NCI-H187 treated with DMSO at 0.1 percent for 48 hours (cell line): Measurements from ENCODE around the gene LEP.
"Not testable (repeated sequence)": the region's sequence is repeated elsewhere in the genome, so short reads cannot be mapped to it uniquely, and the experiment has no call there.

Experiments used
- DNase-seq: peaks from one replicate; lab custom pipeline; 2025; lab: John Stamatoyannopoulos, UW

Gene LEP

DNA sequence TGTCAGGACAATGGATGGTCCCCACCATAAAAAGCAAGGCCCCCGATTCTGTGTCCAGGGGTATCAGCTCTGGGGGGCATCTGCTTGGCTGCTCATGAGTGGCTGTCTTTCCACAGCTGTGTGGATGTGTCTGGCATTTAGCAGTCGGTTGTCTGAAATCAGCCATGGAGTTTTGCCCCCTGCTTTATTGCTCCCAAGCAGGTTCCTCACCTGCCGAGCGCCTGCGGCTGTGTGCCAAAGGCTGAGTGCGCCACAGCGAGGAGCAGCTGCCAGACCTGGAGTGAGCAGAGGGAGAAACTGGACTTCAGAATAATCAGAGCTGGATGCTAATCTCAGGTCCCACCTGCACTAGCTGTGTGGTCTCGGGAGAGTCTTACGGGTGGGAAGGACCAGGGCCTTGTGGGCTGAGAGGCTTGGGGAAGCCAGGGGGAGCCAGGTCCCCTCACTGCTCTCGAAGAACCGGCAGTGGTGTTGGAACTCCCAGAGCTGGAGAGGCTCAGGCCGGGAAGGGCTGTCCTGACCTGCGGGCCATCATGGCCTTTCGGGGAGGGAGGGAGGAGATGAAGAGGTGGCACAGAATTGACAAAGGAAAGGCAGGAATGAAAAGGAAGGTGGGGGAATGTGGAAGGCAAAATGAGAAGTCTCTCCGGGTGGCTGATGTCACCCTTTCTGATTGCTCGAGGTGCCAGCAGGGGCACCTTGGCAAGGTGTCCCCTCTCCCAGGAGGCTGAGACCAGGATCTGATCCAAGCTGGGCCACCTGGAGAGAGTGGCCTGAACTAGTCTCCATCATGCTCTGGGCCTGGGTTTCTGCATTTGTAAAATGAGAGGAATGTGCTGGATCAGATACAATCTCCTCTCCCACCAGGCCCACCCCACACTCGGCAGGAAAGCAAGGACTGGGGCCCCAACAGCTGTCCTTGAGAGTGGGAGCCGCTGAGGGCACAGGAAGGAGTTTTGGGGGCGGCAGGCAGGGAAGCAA lies 30.2 kb upstream of the LEP start:
- DNase-seq = no peak

DNA sequence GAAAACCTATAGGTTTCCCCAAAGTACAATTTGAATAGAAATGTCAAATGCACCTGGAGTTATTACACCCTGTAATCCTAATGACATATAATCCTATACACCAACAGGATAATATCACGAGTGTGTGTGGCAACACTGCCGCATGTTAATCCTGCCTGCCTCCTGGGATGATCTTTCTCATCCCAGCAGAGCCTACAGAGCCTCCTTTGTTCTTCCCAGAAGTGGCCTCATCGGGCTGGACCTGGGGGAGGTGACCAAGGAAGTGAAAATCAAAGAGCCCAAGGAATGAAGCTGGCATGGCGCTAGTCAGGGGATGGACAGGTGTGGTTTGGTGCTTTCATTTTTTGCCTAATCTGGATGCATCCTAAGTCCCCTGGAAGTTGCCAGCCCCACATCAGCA lies 29.5 kb upstream of the LEP start:
- DNase-seq = no peak

DNA sequence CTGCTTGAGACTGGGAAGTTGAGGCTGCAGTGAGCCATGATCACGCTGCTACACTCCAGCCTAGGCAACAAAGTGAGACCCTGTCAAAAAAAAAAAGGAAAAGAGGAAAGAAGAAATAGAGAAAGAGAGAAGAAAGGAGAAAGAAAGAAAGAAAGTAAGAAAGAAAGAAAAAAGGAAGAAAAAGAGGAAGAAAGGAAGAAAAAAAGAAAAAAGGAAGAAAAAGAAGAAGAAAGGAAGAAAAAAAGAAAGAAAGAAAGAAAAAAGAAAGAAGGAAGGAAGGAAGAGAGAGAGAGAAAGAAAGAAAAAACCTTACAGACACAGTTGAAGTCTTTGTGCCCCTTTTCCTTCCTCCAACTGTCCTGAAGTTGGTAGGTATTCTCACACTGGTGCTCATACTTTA lies 26.6 kb upstream of the LEP start:
- DNase-seq = no peak

DNA sequence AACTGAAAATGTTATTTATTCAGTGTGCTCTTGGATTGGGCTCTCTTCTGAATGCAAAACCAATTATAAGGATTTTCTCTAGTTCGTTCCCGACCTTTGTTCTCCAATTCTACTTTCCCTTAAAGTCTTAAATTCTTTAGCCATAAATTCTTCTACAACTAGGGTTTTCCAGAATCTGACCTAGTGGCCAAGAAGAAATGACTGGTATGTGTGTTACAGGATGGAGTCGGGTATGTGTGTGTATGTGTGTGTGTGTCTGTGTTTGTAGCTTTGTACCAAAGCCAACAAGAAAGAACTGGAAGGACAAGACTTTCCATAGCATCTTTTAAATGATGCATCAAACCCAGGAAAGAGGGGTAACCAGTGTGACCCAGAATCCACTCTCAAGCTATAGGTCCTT lies 25.8 kb upstream of the LEP start:
- no peak for DNase-seq

DNA sequence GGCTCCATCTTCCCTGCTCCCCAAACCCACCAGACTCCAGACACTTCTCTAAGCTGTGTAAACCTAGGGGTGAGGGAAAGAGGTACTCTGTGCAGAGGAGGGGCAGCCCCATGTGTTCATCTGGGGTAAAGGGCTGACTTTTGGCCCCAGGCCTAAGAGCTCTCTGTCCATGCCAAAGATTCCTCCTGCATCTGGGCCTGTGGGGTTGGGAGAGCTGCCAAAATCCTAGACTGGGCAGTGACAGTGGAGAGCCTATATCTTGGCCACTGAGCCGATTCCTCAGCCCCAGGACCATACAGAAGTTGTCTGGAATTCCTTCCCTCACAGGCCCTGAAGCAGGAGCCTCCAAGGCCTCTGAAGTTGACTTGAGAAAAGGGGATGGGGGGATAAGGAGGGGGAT lies 25.3 kb upstream of the LEP start:
- DNase-seq = no peak

DNA sequence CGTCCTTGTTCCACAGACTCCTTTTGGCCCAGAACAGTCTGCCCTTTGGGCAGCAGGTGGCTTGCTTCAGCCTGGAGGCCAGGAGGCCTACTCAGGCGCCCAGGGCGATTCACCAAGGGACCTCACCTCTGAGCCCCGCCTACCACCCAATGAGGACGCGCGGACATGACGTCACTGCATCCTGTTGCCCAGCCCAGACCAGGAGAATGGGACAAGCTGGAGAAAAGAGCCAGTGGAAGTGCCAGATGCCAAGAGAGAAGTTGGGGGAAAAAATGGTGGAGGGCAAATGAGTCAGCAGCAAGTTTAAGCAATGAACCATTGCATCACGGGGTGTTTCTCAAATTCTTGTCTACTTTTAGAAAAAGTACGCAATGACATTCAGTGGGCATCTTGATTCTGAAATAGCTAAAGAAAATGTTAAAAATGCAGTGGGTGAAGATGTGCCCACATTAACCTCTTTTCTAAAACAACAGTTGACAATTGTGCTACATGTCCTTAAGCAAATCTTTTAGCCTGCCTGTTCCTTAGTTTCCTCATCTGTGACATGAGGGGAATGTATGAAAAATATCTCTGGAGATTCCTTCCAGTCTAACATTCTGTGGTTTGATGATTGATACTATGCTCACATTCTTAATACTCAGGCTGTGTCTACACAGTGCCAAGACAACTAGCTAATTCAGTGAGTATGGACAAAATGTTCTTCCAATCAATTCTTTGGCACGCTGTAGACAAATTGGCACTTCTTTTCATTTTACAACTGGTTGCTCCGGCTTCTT lies 23.9 kb upstream of the LEP start:
- no peak for DNase-seq

DNA sequence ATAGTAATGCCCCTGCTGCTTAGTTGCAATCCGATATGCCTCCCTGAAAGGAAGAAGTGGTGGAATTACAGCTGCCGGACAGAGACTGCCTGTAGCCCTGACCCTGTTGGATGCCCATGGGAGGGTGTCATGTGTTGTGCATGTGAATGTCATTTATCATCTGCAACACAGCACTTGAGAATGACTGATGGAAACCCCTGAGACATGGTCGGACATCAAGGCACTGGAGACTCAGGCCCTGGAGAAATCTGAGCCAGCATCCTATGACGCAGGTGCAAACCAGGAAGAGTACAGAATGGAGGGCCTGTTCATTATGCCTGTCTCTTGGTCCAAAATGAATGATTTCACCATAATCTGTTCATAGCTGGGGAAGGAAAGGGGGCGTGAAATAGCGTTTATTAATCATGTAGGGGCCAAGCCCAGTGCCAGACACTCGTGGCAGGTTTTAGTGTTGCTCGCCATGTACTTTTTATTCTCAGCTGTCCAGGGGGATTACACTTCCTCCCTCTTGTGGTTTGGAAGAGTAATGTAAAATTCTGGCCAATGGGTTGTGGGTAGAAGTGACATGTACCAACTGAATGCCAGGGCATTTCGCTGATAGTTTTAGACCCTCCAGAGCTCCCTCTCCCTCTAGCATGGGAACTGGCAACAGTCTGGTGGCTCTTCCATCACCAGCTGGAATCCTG lies 23.0 kb upstream of the LEP start:
- no peak for DNase-seq

DNA sequence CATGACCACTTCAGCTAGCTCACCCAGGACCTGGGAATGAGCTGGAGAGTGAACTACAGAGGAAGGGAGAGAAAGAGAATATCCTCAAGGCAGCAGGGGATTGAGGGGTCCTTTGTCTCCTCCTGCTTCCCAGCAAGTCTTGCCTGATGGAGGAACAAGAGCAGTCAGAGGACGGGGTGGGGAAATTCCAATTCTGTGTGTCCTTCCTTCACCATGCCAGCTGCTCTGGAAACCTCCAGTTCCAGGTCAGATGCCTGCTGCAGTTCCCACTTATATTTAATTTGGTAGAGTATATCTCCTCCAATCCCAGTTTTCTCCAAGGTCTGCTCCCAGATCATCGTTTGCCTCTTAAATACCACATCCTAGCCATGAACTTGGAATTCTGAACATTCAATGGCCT lies 21.4 kb upstream of the LEP start:
- DNase-seq = no peak

DNA sequence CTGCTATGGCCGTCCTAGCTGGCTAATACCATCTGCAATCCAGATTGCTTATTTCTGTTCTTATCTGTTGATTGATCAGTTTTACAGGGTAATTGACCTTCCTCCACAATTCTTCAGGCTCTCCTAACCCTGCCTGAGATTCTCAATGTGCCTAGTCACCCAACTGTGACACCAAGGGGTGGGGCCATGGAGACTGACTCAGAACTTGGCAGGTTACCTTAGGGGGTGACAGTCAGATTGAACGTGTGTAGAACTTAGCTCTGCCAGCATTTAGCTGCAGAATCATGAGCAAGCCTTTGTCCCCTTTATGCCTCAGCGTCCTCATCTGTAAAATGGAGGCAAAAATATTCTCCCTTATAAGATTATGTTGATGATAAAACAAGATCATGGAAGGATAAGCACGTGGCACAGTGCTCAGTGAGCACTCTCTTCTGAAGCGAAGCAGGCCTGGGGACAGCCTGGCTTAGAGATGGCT lies 19.1 kb upstream of the LEP start:
- no peak for DNase-seq

DNA sequence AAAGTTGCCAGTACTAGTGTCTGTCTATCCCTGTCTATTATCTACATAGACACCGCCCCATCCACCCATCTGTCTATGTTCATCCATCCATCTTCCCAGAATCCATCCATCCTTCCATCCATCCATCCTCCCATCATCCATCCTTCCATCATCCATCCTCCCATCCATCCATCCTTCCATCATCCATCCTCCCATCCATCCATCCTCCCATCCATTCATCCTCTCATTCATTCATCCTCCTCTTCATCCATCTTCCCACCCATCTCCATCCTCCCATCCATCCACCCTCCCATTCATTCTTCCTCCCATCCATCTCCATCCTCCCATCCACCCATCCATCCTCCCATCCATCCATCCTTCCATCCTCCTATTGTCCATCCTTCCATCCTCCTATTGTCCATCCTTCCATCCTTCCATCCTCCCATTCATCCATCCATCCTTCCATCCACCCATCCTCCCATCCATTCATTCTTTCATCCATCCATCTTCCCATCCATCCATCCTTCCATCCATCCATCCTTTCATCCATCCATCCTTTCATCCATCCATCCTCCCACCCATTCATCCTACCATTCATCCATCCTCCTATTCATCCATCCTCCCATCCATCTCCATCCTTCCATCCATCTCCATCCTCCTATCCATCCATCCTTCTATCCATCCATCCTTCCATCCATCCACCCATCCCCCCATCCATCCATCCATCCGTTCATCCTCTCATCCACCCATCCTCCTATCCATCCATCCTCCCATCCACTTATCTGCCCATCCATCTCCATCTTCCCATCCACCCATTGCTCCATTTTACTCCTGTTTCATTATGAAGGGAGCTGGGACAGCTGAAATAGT lies 14.7 kb upstream of the LEP start:
- DNase-seq = no peak

DNA sequence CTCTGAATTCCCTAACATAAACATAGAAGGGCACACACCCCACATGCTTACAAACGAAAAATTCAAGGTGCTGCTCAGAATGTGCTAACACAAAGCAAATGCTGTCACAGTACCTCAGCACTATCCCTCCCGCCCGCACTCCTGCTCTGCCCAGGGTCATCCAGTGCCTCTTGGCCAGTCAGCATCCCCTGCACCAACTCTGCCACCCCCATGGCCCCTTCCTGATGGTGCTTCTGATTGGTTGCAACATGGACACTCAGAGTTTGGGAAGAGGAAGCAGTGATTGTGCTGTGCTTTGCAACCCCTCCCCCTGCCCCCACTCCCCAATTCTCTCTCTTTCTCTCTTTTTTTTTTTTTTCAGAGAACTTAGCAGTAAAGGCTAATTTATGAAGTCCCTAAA lies 13.8 kb upstream of the LEP start:
- DNase-seq = no peak

DNA sequence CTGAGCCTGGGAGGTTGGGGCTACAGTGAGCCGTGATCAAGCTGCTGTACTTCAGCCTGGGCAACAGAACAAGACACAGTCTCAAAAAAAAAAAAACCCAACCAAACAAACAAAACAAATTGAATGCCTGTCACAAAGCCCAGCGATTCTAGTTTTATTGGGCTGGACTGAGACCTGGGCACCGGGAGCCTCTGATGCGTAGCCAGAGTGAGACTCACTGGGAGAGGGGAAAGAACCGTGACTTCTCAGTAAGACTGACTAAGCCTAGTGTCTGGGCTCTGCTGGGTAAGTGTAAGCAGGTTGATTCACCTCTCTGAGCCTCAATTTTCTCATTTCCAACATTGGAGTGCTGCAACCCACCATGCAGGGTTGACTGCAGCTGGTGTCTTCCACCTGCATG lies 10.1 kb upstream of the LEP start:
- DNase-seq = no peak

DNA sequence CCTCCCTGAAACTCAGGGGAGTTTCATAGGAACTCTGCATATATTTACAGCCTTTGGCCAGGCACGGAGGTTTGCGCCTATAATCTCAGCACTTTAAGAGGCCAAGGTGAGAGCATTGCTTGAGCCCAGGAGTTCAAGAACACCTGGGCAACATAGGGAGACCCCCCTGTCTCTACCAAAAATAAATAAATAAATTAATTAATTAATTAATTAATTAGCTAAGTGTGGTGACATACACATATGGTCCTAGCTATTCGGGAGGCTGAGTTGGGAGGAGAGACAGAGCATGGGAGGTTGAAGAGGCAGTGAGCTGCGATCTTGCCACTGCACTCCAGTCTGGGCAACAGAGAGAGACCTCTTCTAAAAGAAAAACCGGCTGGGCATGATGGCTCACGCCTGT lies 9.4 kb upstream of the LEP start:
- DNase-seq = no peak

DNA sequence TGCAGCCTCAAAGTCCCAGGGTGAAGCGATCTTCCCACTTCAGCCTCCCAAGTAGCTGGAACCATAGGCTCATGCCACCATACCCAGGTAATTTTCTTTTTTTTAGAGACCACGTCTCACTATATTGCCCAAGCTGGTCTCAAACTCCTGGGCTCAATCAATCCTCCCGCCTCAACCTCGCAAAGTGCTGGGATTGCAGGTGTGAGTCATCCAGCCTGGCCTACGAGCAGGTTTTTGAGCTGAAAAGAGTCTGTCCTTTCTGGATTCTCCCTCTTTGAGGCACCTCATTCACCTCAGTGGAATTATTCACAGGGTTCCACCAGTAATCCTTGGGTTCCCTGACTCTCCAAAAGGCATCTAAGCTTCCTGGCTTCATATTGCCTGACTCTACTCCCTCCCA lies 7.6 kb upstream of the LEP start:
- DNase-seq = no peak

DNA sequence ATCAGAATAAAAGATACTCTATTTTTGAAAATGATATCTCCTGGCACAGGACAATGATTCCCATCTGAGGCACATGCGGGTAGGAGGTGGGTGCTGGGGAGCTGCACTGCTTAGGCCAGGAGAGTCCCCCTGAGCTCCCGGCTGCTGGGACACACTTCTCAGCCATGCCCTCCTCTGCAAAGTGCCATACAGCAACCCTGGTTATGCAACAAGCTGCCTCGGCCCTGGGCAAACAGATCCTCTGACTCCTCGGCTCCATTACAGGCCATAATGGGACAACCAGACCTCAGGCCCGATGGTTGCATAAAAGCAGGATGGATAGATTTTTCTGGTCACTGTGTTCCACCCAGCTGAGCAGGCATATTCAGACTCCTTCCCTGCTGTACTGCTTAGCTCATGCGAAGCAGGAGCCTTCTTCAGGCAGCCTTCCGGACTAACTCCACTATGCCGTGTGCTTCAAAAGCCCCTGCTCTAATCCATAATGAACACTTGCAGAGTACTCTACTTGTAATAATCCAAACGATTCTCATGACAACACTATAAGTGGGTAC lies 6.5 kb upstream of the LEP start:
- no peak for DNase-seq

DNA sequence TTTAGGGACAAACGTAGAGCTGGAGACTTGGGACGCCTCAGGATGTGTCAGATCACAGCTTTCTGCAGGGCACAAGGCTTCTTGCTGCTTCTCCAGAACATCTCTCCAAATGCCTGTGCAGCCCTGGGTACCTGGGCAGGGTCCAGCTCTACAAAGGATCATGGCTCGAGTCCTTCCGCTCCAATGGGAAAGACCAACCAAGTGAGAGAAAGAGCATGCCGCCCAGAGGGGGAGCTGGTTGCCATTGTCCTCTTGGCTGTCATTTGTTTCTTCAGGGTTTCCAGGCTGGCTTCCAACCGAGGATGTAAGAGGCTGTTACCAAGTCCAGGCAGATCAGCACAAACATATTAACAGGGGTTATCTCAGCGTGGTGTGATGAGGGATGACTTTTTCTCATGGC lies 5.6 kb upstream of the LEP start:
- no peak for DNase-seq

DNA sequence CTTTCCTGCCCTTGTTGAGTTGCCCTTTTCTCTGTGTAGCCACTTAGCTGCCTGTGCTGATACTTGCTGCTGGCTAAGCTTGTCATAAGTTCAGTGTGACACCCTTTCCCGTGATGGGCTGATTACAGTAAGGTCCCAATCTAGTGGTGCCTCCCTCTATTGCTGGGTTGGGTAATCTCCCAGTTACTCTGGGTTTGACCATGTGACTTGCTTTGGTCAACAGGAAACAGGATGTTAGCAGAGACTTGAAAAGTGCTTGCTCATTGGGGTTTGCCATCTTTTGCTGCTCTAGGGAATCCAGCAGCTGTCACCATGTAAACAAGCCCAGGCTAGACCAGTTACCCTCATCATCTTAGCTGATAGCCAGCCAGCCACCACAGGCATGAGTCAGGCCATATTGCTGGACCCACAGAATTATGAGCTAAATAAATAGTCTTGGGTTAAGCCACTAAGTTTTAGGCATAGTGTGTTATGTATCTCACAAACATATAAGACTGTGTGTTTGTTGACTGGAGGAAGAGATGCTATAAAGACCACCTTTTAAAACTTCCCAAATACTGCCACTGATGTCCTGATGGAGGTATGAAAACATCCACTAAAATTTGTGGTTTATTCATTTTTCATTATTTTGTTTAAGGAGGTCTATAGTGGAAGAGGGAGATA lies 4.0 kb upstream of the LEP start:
- DNase-seq = no peak

DNA sequence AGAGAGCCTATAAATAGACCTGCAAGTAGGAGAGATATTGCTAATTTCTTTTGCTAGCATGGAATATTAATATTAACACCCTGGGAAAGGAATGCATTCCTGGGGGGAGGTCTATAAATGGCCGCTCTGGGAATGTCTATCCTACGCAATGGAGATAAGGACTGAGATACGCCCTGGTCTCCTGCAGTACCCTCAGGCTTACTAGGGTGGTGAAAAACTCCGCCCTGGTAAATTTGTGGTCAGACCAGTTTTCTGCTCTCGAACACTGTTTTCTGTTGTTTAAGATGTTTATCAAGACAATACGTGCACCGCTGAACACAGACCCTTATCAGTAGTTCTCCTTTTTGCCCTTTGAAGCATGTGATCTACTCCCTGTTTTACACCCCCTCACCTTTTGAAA lies 1.9 kb upstream of the LEP start:
- DNase-seq = not testable (repeated sequence)

DNA sequence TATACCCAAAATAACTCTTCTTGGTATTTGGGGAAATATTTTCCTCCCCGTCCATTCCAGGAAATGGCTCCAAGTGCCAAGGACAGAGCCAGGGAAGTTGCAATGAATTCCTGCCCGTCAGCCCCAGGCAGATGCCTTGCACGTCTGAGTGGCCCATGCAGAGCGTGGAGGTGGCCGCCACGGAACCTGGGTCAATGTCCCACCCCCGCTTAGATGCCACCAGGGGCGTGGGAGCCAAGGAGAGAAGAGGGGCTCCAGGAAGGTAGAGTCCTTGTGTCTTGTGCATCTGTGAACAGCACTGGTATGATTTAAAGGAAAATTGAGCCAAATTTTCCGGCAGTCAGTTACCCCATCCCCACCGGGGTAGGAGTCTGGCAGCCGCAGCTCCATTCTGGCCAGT lies 1.6 kb downstream of the LEP start:
- no peak for DNase-seq

DNA sequence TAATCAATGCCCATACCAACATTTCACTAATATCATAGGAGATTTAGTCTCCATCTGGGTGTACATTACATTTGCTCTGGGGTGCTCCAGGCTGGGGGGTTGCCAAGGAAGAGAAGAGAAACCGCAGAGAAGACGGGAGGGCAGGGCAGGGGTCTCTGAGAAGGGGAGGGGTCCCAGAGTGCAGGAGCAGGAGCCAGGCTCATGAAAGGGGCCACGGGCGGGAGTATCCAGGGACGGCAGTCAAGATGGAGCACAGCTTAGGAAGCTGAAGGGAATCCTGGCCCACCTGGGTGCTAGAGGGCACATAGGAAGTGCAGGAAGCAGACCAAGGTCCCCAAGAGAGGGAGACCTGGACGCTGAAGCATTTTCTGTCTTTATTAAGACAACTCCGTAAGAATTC lies 2.2 kb downstream of the LEP start:
- DNase-seq = no peak

DNA sequence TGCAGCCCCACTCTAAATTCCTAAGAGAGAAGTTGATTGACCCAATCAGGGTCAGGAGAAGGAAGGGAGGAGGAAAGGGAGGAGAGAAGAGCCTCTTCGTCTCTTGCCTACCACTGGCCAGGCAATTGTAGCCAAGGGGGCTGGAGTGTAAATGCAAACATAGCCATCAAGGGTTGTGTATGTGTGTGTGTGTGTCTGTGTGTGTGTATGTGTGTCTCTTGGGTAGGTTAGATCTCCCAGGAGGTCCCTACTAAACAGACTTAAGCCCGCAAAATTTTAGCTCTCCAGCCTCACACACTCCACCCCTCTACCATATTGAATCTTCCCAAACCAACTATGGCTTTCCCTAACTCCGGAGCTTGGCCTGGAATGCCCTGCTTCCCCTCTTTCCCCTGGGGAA lies 3.8 kb downstream of the LEP start:
- DNase-seq = no peak
